Measurements from ENCODE around the gene PBX3.

Gene PBX3

GRCh38 chr9:125747053-125747764, at the start of gene PBX3:
PBX3 (plus strand) TSS chr9:125747373.
- H3K36me3 ChIP-seq = no peaks in the 10 kb centered on the region
- intact Hi-C loops (cut with DNase I; ENCODE audit: low total_unique reads) = loop anchor here (5.0 kb wide), 1 partner anchor 40 kb away; the partner anchor contains the start of gene MAPKAP1
- H3K9me3 ChIP-seq = no peaks in the 10 kb centered on the region
- no peaks in the 10 kb centered on the region for H3K27me3 ChIP-seq
- peak within 1 kb of the TSS; percentile 83 to 85 for H3K27ac ChIP-seq
- DNase-seq = peak; percentile 42 to 78
- H3K4me1 ChIP-seq = peaks cover 0 to 30% (median 9%) of the 10 kb centered on the region in 4 donors
- no peak for TF ChIP-seq CTCF (IDR thresholded peaks at IDR 0.05)
- H3K4me3 ChIP-seq = peak within 1 kb of the TSS; percentile 85 to 97

DNA sequence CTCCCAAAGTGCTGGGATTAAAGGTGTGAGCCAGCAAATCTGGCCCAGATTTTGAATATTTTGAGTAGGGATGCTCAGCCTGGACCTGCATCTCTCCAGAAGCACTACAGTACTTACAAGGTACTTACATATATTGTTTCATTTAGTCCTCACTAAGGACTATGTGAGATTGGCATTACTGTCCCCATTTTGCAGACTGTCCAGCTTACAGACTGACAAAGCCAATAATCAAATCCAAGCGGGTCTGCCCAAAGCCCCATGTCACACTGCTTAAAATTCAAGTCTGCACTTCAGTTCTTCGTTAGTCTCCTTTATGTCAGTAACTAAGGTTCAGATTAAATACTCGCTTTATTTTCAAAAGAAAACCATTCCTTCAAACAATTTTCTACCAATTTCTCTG, 47.3 kb upstream of the PBX3 start:
- intact Hi-C loops (cut with DNase I; ENCODE audit: low total_unique reads) = no loop called here
- TF ChIP-seq CTCF (IDR thresholded peaks at IDR 0.05) = no peak
- no peaks in the 10 kb centered on the region for H3K36me3 ChIP-seq
- H3K9me3 ChIP-seq = no peaks in the 10 kb centered on the region
- no peak overlapping the region for H3K27ac ChIP-seq
- H3K27me3 ChIP-seq = no peaks in the 10 kb centered on the region
- no peak overlapping the region for H3K4me3 ChIP-seq
- no peaks in the 10 kb centered on the region for H3K4me1 ChIP-seq
- DNase-seq = no peak

DNA sequence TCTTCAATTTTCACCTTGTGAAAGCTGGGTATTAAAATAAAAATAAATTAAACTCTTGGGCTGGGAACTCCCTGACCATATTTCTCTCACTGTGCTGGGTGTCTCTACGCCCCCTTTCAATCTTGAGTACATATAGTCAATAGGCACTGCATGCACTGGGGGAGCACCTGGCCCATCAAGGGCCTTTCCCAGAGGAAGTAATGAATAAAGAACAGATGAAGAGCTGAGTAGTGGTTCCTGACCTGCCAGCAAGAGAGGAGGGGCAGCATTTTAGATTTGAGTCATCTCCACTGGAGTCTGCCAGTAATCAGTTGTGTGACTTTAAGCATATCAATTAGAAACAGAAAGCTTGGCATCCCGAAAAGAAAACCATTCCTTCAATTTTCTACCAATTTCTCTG, 46.4 kb upstream of the PBX3 start:
- Histone ChIP-seq H3K4me1 (peaks cover 0 to 8% (median 4%) of the 10 kb centered on the region in 4 donors), H3K36me3 (no peaks in the 10 kb centered on the region), H3K9me3 (no peaks in the 10 kb centered on the region), H3K27me3 (no peaks in the 10 kb centered on the region), H3K4me3 (no peak overlapping the region), H3K27ac (no peak overlapping the region)
- intact Hi-C loops (cut with DNase I; ENCODE audit: low total_unique reads) = no loop called here
- TF ChIP-seq CTCF (IDR thresholded peaks at IDR 0.05) = no peak
- DNase-seq = no peak

GRCh38 chr9:125701351-125701750, 45.8 kb upstream of the PBX3 start:
- no peak overlapping the region for H3K27ac ChIP-seq
- intact Hi-C loops (cut with DNase I; ENCODE audit: low total_unique reads) = no loop called here
- no peaks in the 10 kb centered on the region for H3K27me3 ChIP-seq
- H3K9me3 ChIP-seq = no peaks in the 10 kb centered on the region
- H3K36me3 ChIP-seq = no peaks in the 10 kb centered on the region
- peaks cover 0 to 13% (median 9%) of the 10 kb centered on the region in 4 donors for H3K4me1 ChIP-seq
- TF ChIP-seq CTCF (IDR thresholded peaks at IDR 0.05) = no peak
- DNase-seq = no peak
- H3K4me3 ChIP-seq = no peak overlapping the region

GRCh38 chr9:125703662-125704061, 43.5 kb upstream of the PBX3 start:
- Histone ChIP-seq H3K9me3 (no peaks in the 10 kb centered on the region), H3K4me1 (peaks cover 0 to 22% (median 16%) of the 10 kb centered on the region in 4 donors), H3K27me3 (no peaks in the 10 kb centered on the region), H3K27ac (no peak overlapping the region), H3K4me3 (no peak overlapping the region), H3K36me3 (no peaks in the 10 kb centered on the region)
- intact Hi-C loops (cut with DNase I; ENCODE audit: low total_unique reads) = no loop called here
- DNase-seq = no peak
- no peak for TF ChIP-seq CTCF (IDR thresholded peaks at IDR 0.05)
